Panc1 (cell line): ENCODE results near the gene TINAGL1. TPM values are rescaled to one million over a fixed set of nuclear protein-coding genes. Genes with fewer than 3 reads are reported as not detected.

ENCODE experiments used
- ATAC-seq: fragments of 200-7000 bp; cut with Tn5 transposase; 2 replicates; pipeline ENCODE4 v1.9.1; 2020; ENCODE audit warnings: mild to moderate bottlenecking, moderate library complexity
- BruUV-seq: library from RNA; stranded (reverse); fragments of 400-500 nt; replicated peaks from 2 replicates; lab custom pipeline; 2021; lab: Mats Ljungman, UMichigan
- CTCF ChIA-PET: fragments of 300-600 bp; sonication (Branson Sonifier 250); formaldehyde crosslinking; loops from one replicate; lab custom pipeline; 2022; ENCODE audit warnings: antibody characterized with exemption; lab: Charles Lee
- POLR2A ChIA-PET: fragments of 300-600 bp; sonication (Branson Sonifier 250); formaldehyde crosslinking; loops from one replicate; lab custom pipeline; 2022; ENCODE audit warnings: antibody characterized with exemption; lab: Charles Lee
- DNase-seq: peaks from one replicate; pipeline ENCODE4 v3.0.0-alpha.2; 2010; ENCODE audit warnings: low read depth, low spot score
- H3K27ac ChIP-seq: 2 replicates; pipeline ENCODE4 v1.5.1; 2011; ENCODE audit warnings: mild to moderate bottlenecking, low read length, inconsistent platforms
- H3K27me3 ChIP-seq: fragments of 200-500 bp; sonication (Bioruptor generic); 2 replicates; pipeline ENCODE4 v1.6.0; 2014; ENCODE audit warnings: low read length, inconsistent platforms; ENCODE audit not compliant: control insufficient read depth, insufficient read depth
- H3K36me3 ChIP-seq: fragments of 200-500 bp; sonication (Bioruptor generic); 2 replicates; pipeline ENCODE4 v1.5.1; 2014; ENCODE audit warnings: inconsistent platforms, mild to moderate bottlenecking, low read length, moderate library complexity; ENCODE audit not compliant: control insufficient read depth, insufficient read depth
- H3K4me1 ChIP-seq: 2 replicates; pipeline ENCODE4 v1.5.1; 2011; ENCODE audit warnings: inconsistent platforms, mild to moderate bottlenecking, low read length, moderate library complexity; ENCODE audit not compliant: control insufficient read depth, insufficient read depth
- H3K4me3 ChIP-seq, 2 experiments: 2 replicates each; pipeline ENCODE4 v1.5.1; 2011 to 2012; ENCODE audit warnings: low read depth in 2 of 2, low read length in 2 of 2, mild to moderate bottlenecking in 2 of 2, inconsistent platforms in 1 of 2, moderate library complexity in 1 of 2
- H3K9me3 ChIP-seq: fragments of 200-500 bp; sonication (Bioruptor generic); 2 replicates; pipeline ENCODE4 v1.5.1; 2014; ENCODE audit warnings: low read depth, mild to moderate bottlenecking, inconsistent platforms, low read length, moderate library complexity; ENCODE audit not compliant: control insufficient read depth, insufficient read depth
- CTCF ChIP-seq: fragments of 450-650 bp; IDR thresholded peaks from 2 replicates; pipeline ENCODE4 v1.5.1; 2017; ENCODE audit warnings: mild to moderate bottlenecking
- POLR2AphosphoS5 ChIP-seq: IDR thresholded peaks from 2 replicates; pipeline ENCODE4 v1.6.1; 2012; ENCODE audit warnings: mild to moderate bottlenecking, low read depth, low read length, moderate library complexity
- REST ChIP-seq, 2 experiments: IDR thresholded peaks; 2 replicates each; pipeline ENCODE4 v1.6.1; 2011 to 2012; ENCODE audit warnings: low read depth in 2 of 2, control low read depth in 1 of 2, low read length in 1 of 2, mild to moderate bottlenecking in 1 of 2, moderate library complexity in 1 of 2; ENCODE audit not compliant: insufficient read depth in 1 of 2
- SIN3A ChIP-seq: IDR thresholded peaks from 2 replicates; pipeline ENCODE4 v1.6.1; 2012; ENCODE audit warnings: low read depth, mild to moderate bottlenecking, low read length, moderate library complexity, borderline replicate concordance; ENCODE audit not compliant: insufficient read depth
- TCF7L2 ChIP-seq: IDR thresholded peaks from 2 replicates; pipeline ENCODE4 v1.6.1; 2011; ENCODE audit warnings: mild to moderate bottlenecking, low read depth, low read length, inconsistent platforms
- in situ Hi-C: cut with HindIII; loops from 2 replicates; pipeline ENCODE4 v1.10.0; 2016; ENCODE audit warnings: low sequenced_read_pairs, low pct_unique_long_range_greater_than_20kb
- intact Hi-C: fragments of 100-400 bp; cut with micrococcal nuclease; formaldehyde crosslinking; loops from one replicate; pipeline ENCODE4 v1.10.0; 2022; ENCODE audit not compliant: unreplicated experiment
- total RNA-seq: library from RNA; stranded (reverse); gene quantifications from one replicate; pipeline ENCODE4 v1.2.1, GENCODE V29; 2021; ENCODE audit not compliant: unreplicated experiment

The TINAGL1 gene
- total RNA-seq, 1 experiment from 2014 or later: 6.1 TPM

GRCh38 chr1:31564606-31564989, 11.7 kb upstream of the TINAGL1 start:
- no TSS peak for BruUV-seq
- no peaks in the 10 kb centered on the region; the same call in 1 of the 2 replicates for H3K4me1 ChIP-seq
- H3K9me3 ChIP-seq: no peaks in the 10 kb centered on the region
- TF ChIP-seq TCF7L2 (no peak), CTCF (no peak), POLR2AphosphoS5 (no peak), REST (IDR thresholded peaks at IDR 0.05; ENCODE audit: insufficient read depth in 1 of 2, low read depth in 2 of 2, low read length in 1 of 2) (no peak), SIN3A (no peak)
- no peaks in the 10 kb centered on the region for H3K27me3 ChIP-seq
- no peak for DNase-seq
- no peak overlapping the region for H3K4me3 ChIP-seq
- H3K36me3 ChIP-seq: no peaks in the 10 kb centered on the region
- in situ Hi-C loops (no loop called here), intact Hi-C loops (loop anchor here (2.0 to 10.0 kb wide), 2 partner anchors 28 to 220 kb away; no protein-coding TSS in a partner anchor)
- ATAC-seq: peak; percentile 12; the same call in 1 of the 2 replicates
- ChIA-PET POLR2A (no interaction called here), CTCF (interaction anchor here (0.7 to 1.7 kb wide), 2 partner anchors 20 to 29 kb away, joined by 3 to 6 read pairs; no protein-coding TSS in a partner anchor)
- H3K27ac ChIP-seq: peak overlapping the region; percentile 11; the same call in 1 of the 2 replicates

GRCh38 chr1:31567956-31568570, 8.3 kb upstream of the TINAGL1 start:
- H3K27me3 ChIP-seq: no peaks in the 10 kb centered on the region
- intact Hi-C loops: loop anchor here (10.0 kb wide), 1 partner anchor 217 kb away; no protein-coding TSS in a partner anchor
- H3K4me3 ChIP-seq: no peak overlapping the region
- ATAC-seq (no peak), DNase-seq (no peak)
- H3K9me3 ChIP-seq: no peaks in the 10 kb centered on the region
- peaks cover 3% of the 10 kb centered on the region for H3K4me1 ChIP-seq
- POLR2A ChIA-PET: no interaction called here
- no TSS peak for BruUV-seq
- in situ Hi-C loops: no loop called here
- no peaks in the 10 kb centered on the region for H3K36me3 ChIP-seq
- TF ChIP-seq TCF7L2 (no peak), POLR2AphosphoS5 (no peak), SIN3A (no peak), REST (IDR thresholded peaks at IDR 0.05; ENCODE audit: insufficient read depth in 1 of 2, low read depth in 2 of 2, low read length in 1 of 2) (no peak), CTCF (no peak)
- no peak overlapping the region for H3K27ac ChIP-seq
- CTCF ChIA-PET: interaction anchor here (0.5 kb wide), 1 partner anchor 27 kb away, joined by 4 read pairs; no protein-coding TSS in a partner anchor
